Loucy (cell line): ENCODE data around the gene WWC1.

ENCODE experiments used
- CTCF ChIP-seq: fragments of 200-600 bp; sonication (generic); conservative IDR thresholded peaks from 2 replicates; pipeline ENCODE4 v1.5.1; 2014; ENCODE audit warnings: mild to moderate bottlenecking, antibody characterized with exemption, low read length
- EZH2phosphoT487 ChIP-seq: fragments of 200-600 bp; IDR thresholded peaks from 2 replicates; pipeline ENCODE4 v1.6.1; 2018; ENCODE audit warnings: antibody characterized with exemption, mild to moderate bottlenecking, moderate library complexity, borderline replicate concordance

- TF ChIP-seq CTCF (no peak), EZH2phosphoT487 (no peak)
Measured at GRCh38 chr5:168302785-168303184, 11.3 kb downstream of the WWC1 start.
